ENCODE results near the gene DNLZ.

DNA sequence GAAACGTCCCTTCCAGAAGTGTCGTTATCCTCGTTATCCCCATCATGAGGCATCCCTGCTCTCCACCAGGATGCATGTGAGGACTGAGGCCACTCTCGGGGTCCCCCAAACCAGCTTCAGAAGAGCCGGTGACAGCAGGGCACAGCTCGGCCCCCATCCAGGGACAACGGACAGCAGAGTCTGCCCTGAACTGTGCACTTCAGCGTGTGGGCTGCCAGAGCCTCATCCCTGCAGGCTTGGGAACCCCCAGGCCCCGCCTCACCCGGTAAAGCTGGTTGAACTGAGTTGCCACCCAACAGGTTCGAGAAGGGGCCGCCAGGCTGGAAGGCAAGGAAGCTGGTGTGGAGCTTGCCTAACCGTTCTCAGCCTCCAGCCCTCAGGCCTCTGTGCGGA is 10.6 kb upstream of the DNLZ start:
- TF ChIP-seq POLR2A (IDR thresholded peaks at IDR 0.05; ENCODE audit: low read depth, low read length): no peak
- TF ChIP-seq, protein P1, sequence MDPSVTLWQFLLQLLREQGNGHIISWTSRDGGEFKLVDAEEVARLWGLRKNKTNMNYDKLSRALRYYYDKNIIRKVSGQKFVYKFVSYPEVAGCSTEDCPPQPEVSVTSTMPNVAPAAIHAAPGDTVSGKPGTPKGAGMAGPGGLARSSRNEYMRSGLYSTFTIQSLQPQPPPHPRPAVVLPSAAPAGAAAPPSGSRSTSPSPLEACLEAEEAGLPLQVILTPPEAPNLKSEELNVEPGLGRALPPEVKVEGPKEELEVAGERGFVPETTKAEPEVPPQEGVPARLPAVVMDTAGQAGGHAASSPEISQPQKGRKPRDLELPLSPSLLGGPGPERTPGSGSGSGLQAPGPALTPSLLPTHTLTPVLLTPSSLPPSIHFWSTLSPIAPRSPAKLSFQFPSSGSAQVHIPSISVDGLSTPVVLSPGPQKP (IDR thresholded peaks at IDR 0.05; ENCODE audit: borderline replicate concordance, low read depth, low read length): no peak
- TF ChIP-seq MAFK (IDR thresholded peaks at IDR 0.05; ENCODE audit: low read depth, low read length): no peak
- TF ChIP-seq, protein P2, sequence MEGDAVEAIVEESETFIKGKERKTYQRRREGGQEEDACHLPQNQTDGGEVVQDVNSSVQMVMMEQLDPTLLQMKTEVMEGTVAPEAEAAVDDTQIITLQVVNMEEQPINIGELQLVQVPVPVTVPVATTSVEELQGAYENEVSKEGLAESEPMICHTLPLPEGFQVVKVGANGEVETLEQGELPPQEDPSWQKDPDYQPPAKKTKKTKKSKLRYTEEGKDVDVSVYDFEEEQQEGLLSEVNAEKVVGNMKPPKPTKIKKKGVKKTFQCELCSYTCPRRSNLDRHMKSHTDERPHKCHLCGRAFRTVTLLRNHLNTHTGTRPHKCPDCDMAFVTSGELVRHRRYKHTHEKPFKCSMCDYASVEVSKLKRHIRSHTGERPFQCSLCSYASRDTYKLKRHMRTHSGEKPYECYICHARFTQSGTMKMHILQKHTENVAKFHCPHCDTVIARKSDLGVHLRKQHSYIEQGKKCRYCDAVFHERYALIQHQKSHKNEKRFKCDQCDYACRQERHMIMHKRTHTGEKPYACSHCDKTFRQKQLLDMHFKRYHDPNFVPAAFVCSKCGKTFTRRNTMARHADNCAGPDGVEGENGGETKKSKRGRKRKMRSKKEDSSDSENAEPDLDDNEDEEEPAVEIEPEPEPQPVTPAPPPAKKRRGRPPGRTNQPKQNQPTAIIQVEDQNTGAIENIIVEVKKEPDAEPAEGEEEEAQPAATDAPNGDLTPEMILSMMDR (conservative IDR thresholded peaks at IDR 0.05; ENCODE audit: low read depth, low read length): no peak
